Measurements from ENCODE around the gene POM121. TPM values are rescaled to one million over a fixed set of nuclear protein-coding genes. Genes with fewer than 3 reads are reported as not detected.
"Not testable (repeated sequence)": the region's sequence is repeated elsewhere in the genome, so short reads cannot be mapped to it uniquely, and the experiment has no call there.

The POM121 gene
- polyA plus RNA-seq (3.1 to 10.4 TPM (median 4.0 TPM) in 3 replicates), polyA minus RNA-seq (7.6 to 38.3 TPM (median 7.9 TPM) in 3 replicates)
- polyA plus RNA-seq (2011; ENCODE audit: low read depth) = 5.6 TPM
- 6.0 and 8.2 TPM in 2 replicates for polyA plus RNA-seq (2011; cell fraction: cytosol; rRNA removed)
- polyA plus RNA-seq (2011; cell fraction: nucleus; rRNA removed) = 34.2 and 37.0 TPM in 2 replicates
- polyA plus RNA-seq (2012; ENCODE audit: low replicate concordance) = 13.3 and 22.9 TPM in 2 replicates
- 11.5 TPM for polyA minus RNA-seq (2011; cell fraction: cytosol; rRNA and poly(A)+ RNA removed)
- 13.1 and 22.0 TPM in 2 replicates for polyA minus RNA-seq (2011; cell fraction: nucleus; rRNA and poly(A)+ RNA removed)

- no peaks in the 10 kb centered on the region for H4K20me1 ChIP-seq (ENCODE audit: control insufficient read depth, extremely low read depth, insufficient read depth, low read length)
- peak within 1 kb of the TSS; percentile 97 for H2AFZ ChIP-seq (ENCODE audit: control insufficient read depth, low read length)
- H3K9me3 ChIP-seq (ENCODE audit: control insufficient read depth, low read depth, low read length) = no peaks in the 10 kb centered on the region
- DNase-seq (ENCODE audit: low read depth, low spot score) (no peak), FAIRE-seq (no peak)
- no peaks in the 10 kb centered on the region for H3K27me3 ChIP-seq (ENCODE audit: control insufficient read depth, extremely low read depth, insufficient read depth, low read length)
- dilution Hi-C loops (cut with MboI; ENCODE audit: extremely low pct_ligation_motif_present, low sequenced_read_pairs) = no loop called here
- no peaks in the 10 kb centered on the region for H3K9me1 ChIP-seq (ENCODE audit: control insufficient read depth, extremely low read depth, insufficient read depth, low read length)
- H3K4me2 ChIP-seq (ENCODE audit: control insufficient read depth, extremely low read depth, insufficient read depth, low read depth, low read length) = peak within 1 kb of the TSS; percentile 98
- TF ChIP-seq CTCF (optimal IDR thresholded peaks at IDR 0.05 in 1 of 3, IDR thresholded peaks at IDR 0.05 in 1 of 3, conservative IDR thresholded peaks at IDR 0.05 in 1 of 3; ENCODE audit: extremely low read depth in 1 of 3, insufficient read depth in 2 of 3, low read length in 3 of 3) (no peak), EZH2 (IDR thresholded peaks at IDR 0.05; ENCODE audit: low read length) (no peak)
- peak within 1 kb of the TSS; percentile 66 to 98 (median 95) for H3K4me3 ChIP-seq (ENCODE audit: control insufficient read depth in 2 of 3, extremely low read depth in 1 of 3, insufficient read depth in 2 of 3, low read depth in 1 of 3, low read length in 3 of 3)
- H3K36me3 ChIP-seq (ENCODE audit: control insufficient read depth in 2 of 2, extremely low read depth in 1 of 2, insufficient read depth in 2 of 2, low read length in 2 of 2) = peaks cover 14 to 26% of the 10 kb centered on the region in 2 experiments
- H3K4me1 ChIP-seq (ENCODE audit: control insufficient read depth, extremely low read depth, insufficient read depth, low read length) = peaks cover 11% of the 10 kb centered on the region
- peak within 1 kb of the TSS; percentile 98 for H3K9ac ChIP-seq (ENCODE audit: control insufficient read depth, extremely low read depth, insufficient read depth, low read length)
- H3K79me2 ChIP-seq (ENCODE audit: control insufficient read depth, insufficient read depth, low read length) = peaks cover 39% of the 10 kb centered on the region
- peak within 1 kb of the TSS; percentile 97 for H3K27ac ChIP-seq (ENCODE audit: control insufficient read depth, insufficient read depth, low read length)
Observed at GRCh38 chr7:72924733-72925545, at the start of gene POM121. Gene POM121 (plus strand): TSS chr7:72925095. CDS start chr7:72925122, 27 bp downstream.

- H4K20me1 ChIP-seq (ENCODE audit: control insufficient read depth, extremely low read depth, insufficient read depth, low read length); H3K36me3 ChIP-seq (ENCODE audit: control insufficient read depth in 2 of 2, extremely low read depth in 1 of 2, insufficient read depth in 2 of 2, low read length in 2 of 2); FAIRE-seq; H3K9me3 ChIP-seq (ENCODE audit: control insufficient read depth, low read depth, low read length); H3K27me3 ChIP-seq (ENCODE audit: control insufficient read depth, extremely low read depth, insufficient read depth, low read length); H2AFZ ChIP-seq (ENCODE audit: control insufficient read depth, low read length); H3K9me1 ChIP-seq (ENCODE audit: control insufficient read depth, extremely low read depth, insufficient read depth, low read length); H3K4me1 ChIP-seq (ENCODE audit: control insufficient read depth, extremely low read depth, insufficient read depth, low read length); dilution Hi-C loops (cut with MboI; ENCODE audit: extremely low pct_ligation_motif_present, low sequenced_read_pairs): not testable (repeated sequence)
- Histone ChIP-seq H3K4me3 (ENCODE audit: control insufficient read depth in 2 of 3, extremely low read depth in 1 of 3, insufficient read depth in 2 of 3, low read depth in 1 of 3, low read length in 3 of 3) (peak overlapping the region; percentile 63 to 76 (median 67)), H3K27ac (ENCODE audit: control insufficient read depth, insufficient read depth, low read length) (peak overlapping the region; percentile 72), H3K9ac (ENCODE audit: control insufficient read depth, extremely low read depth, insufficient read depth, low read length) (peak overlapping the region; percentile 84), H3K79me2 (ENCODE audit: control insufficient read depth, insufficient read depth, low read length) (peaks cover 22% of the 10 kb centered on the region), H3K4me2 (ENCODE audit: control insufficient read depth, extremely low read depth, insufficient read depth, low read depth, low read length) (peak overlapping the region; percentile 67)
- peak; percentile 19 for DNase-seq (ENCODE audit: low read depth, low spot score)
- peak in 1 of 3 experiments; percentile 10 for TF ChIP-seq CTCF (optimal IDR thresholded peaks at IDR 0.05 in 1 of 3, IDR thresholded peaks at IDR 0.05 in 1 of 3, conservative IDR thresholded peaks at IDR 0.05 in 1 of 3; ENCODE audit: extremely low read depth in 1 of 3, insufficient read depth in 2 of 3, low read length in 3 of 3)
Observed at GRCh38 chr7:72879079-72879736, 45.7 kb upstream of the POM121 start.

- H3K27me3 ChIP-seq (ENCODE audit: control insufficient read depth, extremely low read depth, insufficient read depth, low read length); H4K20me1 ChIP-seq (ENCODE audit: control insufficient read depth, extremely low read depth, insufficient read depth, low read length); H3K9me1 ChIP-seq (ENCODE audit: control insufficient read depth, extremely low read depth, insufficient read depth, low read length); H3K36me3 ChIP-seq (ENCODE audit: control insufficient read depth in 2 of 2, extremely low read depth in 1 of 2, insufficient read depth in 2 of 2, low read length in 2 of 2); DNase-seq (ENCODE audit: low read depth, low spot score); dilution Hi-C loops (cut with MboI; ENCODE audit: extremely low pct_ligation_motif_present, low sequenced_read_pairs); FAIRE-seq; H3K9me3 ChIP-seq (ENCODE audit: control insufficient read depth, low read depth, low read length); H3K4me1 ChIP-seq (ENCODE audit: control insufficient read depth, extremely low read depth, insufficient read depth, low read length): not testable (repeated sequence)
- Histone ChIP-seq H3K4me2 (ENCODE audit: control insufficient read depth, extremely low read depth, insufficient read depth, low read depth, low read length) (peak overlapping the region; percentile 67), H2AFZ (ENCODE audit: control insufficient read depth, low read length) (peak overlapping the region; percentile 61), H3K27ac (ENCODE audit: control insufficient read depth, insufficient read depth, low read length) (peak overlapping the region; percentile 72), H3K9ac (ENCODE audit: control insufficient read depth, extremely low read depth, insufficient read depth, low read length) (peak overlapping the region; percentile 84), H3K79me2 (ENCODE audit: control insufficient read depth, insufficient read depth, low read length) (peaks cover 22% of the 10 kb centered on the region), H3K4me3 (ENCODE audit: control insufficient read depth in 2 of 3, extremely low read depth in 1 of 3, insufficient read depth in 2 of 3, low read depth in 1 of 3, low read length in 3 of 3) (peak overlapping the region; percentile 63 to 76 (median 67))
Observed at GRCh38 chr7:72879737-72880215, 45.1 kb upstream of the POM121 start.
